ENCODE measurements around the gene AHCTF1. TPM values are rescaled to one million over a fixed set of nuclear protein-coding genes. Genes with fewer than 3 reads are reported as not detected.

The AHCTF1 gene
- total and polyA plus RNA-seq, 9 of the 15 experiments (the other 6 are each of a cell fraction or from before 2014, with no cell fraction given): 9.4 to 102 (median 47.6) TPM

- peak; percentile 47; the same call in 1 of the 2 replicates for TF ChIP-seq USF1 (CRISPR knock-in tag; IDR thresholded peaks at IDR 0.05)
- no peak for TF ChIP-seq ZNF785 (CRISPR knock-in tag; IDR thresholded peaks at IDR 0.05)
- peak; percentile 76; the same call in 1 of the 2 replicates for TF ChIP-seq THAP7 (CRISPR knock-in tag; IDR thresholded peaks at IDR 0.05)
- 0 out of 2 replicates have a peak, but pooled peaks have one; percentile 52 for TF ChIP-seq MED1 (CRISPR knock-in tag; IDR thresholded peaks at IDR 0.05; ENCODE audit: borderline replicate concordance)
- peak in 1 of 2 experiments; percentile 71; a peak in 1 of 4 replicates for TF ChIP-seq MLX (CRISPR knock-in tag; conservative IDR thresholded peaks at IDR 0.05)
- no peak for TF ChIP-seq WHSC1 (IDR thresholded peaks at IDR 0.05; ENCODE audit: low read length)
- peak; percentile 94 for TF ChIP-seq TBP (optimal IDR thresholded peaks at IDR 0.05; ENCODE audit: low read depth, low read length)
- TF ChIP-seq POLR2G (IDR thresholded peaks at IDR 0.05; ENCODE audit: low read depth, low read length): peak; percentile 99
- no peak for TF ChIP-seq ZNF212 (CRISPR knock-in tag; IDR thresholded peaks at IDR 0.05)
- TF ChIP-seq ZNF77 (CRISPR knock-in tag; IDR thresholded peaks at IDR 0.05): no peak
- peak; percentile 15; the same call in 1 of the 2 replicates for TF ChIP-seq SMARCE1 (IDR thresholded peaks at IDR 0.05)
- no peak for TF ChIP-seq MAFK (IDR thresholded peaks at IDR 0.05; ENCODE audit: low read length)
- TF ChIP-seq ZC3H8 (IDR thresholded peaks at IDR 0.05): no peak
- TF ChIP-seq TCF3 (CRISPR knock-in tag; IDR thresholded peaks at IDR 0.05): 0 out of 2 replicates have a peak, but pooled peaks have one; percentile 7
- TF ChIP-seq ERF (CRISPR knock-in tag; IDR thresholded peaks at IDR 0.05): 0 out of 2 replicates have a peak, but pooled peaks have one; percentile 28
- peak; percentile 98 for TF ChIP-seq ZNF766 (CRISPR knock-in tag; conservative IDR thresholded peaks at IDR 0.05)
- peak; percentile 66; the same call in 1 of the 2 replicates for TF ChIP-seq MXI1 (IDR thresholded peaks at IDR 0.05; ENCODE audit: low read depth, low read length)
- no peak for TF ChIP-seq ADNP (tag; IDR thresholded peaks at IDR 0.05)
- TF ChIP-seq SAFB (IDR thresholded peaks at IDR 0.05; ENCODE audit: borderline replicate concordance, low read depth, low read length): no peak
- TF ChIP-seq KAT2B (IDR thresholded peaks at IDR 0.05; ENCODE audit: low read depth, low read length): no peak
- no peak for TF ChIP-seq NFE2L1 (tag; IDR thresholded peaks at IDR 0.05; ENCODE audit: borderline replicate concordance, low read depth)
- TF ChIP-seq TAF9B (IDR thresholded peaks at IDR 0.05; ENCODE audit: partially characterized antibody): peak; percentile 82
- TF ChIP-seq ZNF277 (CRISPR knock-in tag; IDR thresholded peaks at IDR 0.05; ENCODE audit: borderline replicate concordance): no peak
- peak in 1 of 2 experiments; percentile 92; a peak in 2 of 4 replicates for TF ChIP-seq HDAC1 (IDR thresholded peaks at IDR 0.05)
- no peak for TF ChIP-seq NFATC3 (IDR thresholded peaks at IDR 0.05)
- TF ChIP-seq ZBTB1 (CRISPR knock-in tag; IDR thresholded peaks at IDR 0.05; ENCODE audit: borderline replicate concordance, low read depth): no peak; the same call in 1 of the 2 replicates
These were observed at the start of gene AHCTF1 (continued) for GRCh38 chr1:246931549-246932365.

Data from K562 (cell line).